AG10803 (cell line): Measurements from ENCODE around the gene SIK3.
A peak's percentile ranks its signal among the peaks of the same experiment; 100 is the strongest.

ENCODE experiments used
- DNase-seq: peaks from one replicate; pipeline ENCODE4 v3.0.0; 2010; ENCODE audit warnings: low read depth
- H3K4me3 ChIP-seq: 2 replicates; pipeline ENCODE4 v1.5.1; 2011; ENCODE audit warnings: mild to moderate bottlenecking, low read length, control low read depth
- CTCF ChIP-seq: conservative IDR thresholded peaks from 2 replicates; pipeline ENCODE4 v1.5.1; 2011; ENCODE audit warnings: mild to moderate bottlenecking, low read length, control low read depth, inconsistent platforms

Gene SIK3

GRCh38 chr11:116975661-116976060 is 122.6 kb downstream of the SIK3 start:
- DNase-seq, result no peak
- H3K4me3 ChIP-seq, result no peak overlapping the region
- TF ChIP-seq CTCF, result no peak

- no peak for TF ChIP-seq CTCF
- no peak overlapping the region for H3K4me3 ChIP-seq
- no peak for DNase-seq
Measured at GRCh38 chr11:116973270-116973669, 125.0 kb downstream of the SIK3 start.

- no peak overlapping the region for H3K4me3 ChIP-seq
- TF ChIP-seq CTCF, result no peak
- DNase-seq, result no peak
Measured at GRCh38 chr11:116972691-116973090, 125.5 kb downstream of the SIK3 start.

GRCh38 chr11:116970485-116971292 is 127.5 kb downstream of the SIK3 start:
- TF ChIP-seq CTCF, result no peak

GRCh38 chr11:116969694-116970093 is 128.5 kb downstream of the SIK3 start:
- TF ChIP-seq CTCF, result no peak
- H3K4me3 ChIP-seq, result no peak overlapping the region
- DNase-seq, result no peak

More at GRCh38 chr11:116970485-116971292, 127.5 kb downstream of the SIK3 start:
- peak; percentile 6 for DNase-seq
- no peak overlapping the region for H3K4me3 ChIP-seq

- no peak for TF ChIP-seq CTCF
- no peak for DNase-seq
- no peak overlapping the region for H3K4me3 ChIP-seq
Measured at GRCh38 chr11:116964269-116964668, 134.0 kb downstream of the SIK3 start.

- TF ChIP-seq CTCF, result no peak
- H3K4me3 ChIP-seq, result no peak overlapping the region
- peak; percentile 12 for DNase-seq
Measured at GRCh38 chr11:116963813-116964212, 134.4 kb downstream of the SIK3 start.
